HepG2 (cell line): ENCODE results near the gene CELF5. TPM values are rescaled to one million over a fixed set of nuclear protein-coding genes. Genes with fewer than 3 reads are reported as not detected.

Experiments used
- ATAC-seq: fragments of 200-7000 bp; cut with Tn5 transposase; 3 replicates; pipeline ENCODE4 v1.9.1; 2020; ENCODE audit warnings: mild to moderate bottlenecking, moderate library complexity
- BruUV-seq: library from RNA; stranded (reverse); fragments of 400-500 nt; replicated peaks from 2 replicates; lab custom pipeline; 2021; lab: Mats Ljungman, UMichigan
- CTCF ChIA-PET: fragments of 300-600 bp; formaldehyde crosslinking; extraction: SDS; loops from one replicate; lab custom pipeline; 2021; ENCODE audit warnings: low total read pairs, inconsistent platforms, low intra/inter-chr PET ratio; lab: Yijun Ruan, JAX
- POLR2A ChIA-PET: fragments of 350-600 bp; sonication (Branson Sonifier 250); formaldehyde crosslinking; loops from one replicate; lab custom pipeline; 2020; ENCODE audit warnings: antibody characterized with exemption, inconsistent platforms; lab: Yijun Ruan, JAX
- DNase-seq: peaks from one replicate; pipeline ENCODE4 v3.0.0-alpha.2; 2015; ENCODE audit warnings: low spot score
- FAIRE-seq: peaks from 3 replicates; lab custom pipeline; 2011; peaks lifted over from hg19 to GRCh38; lab: Jason Lieb, UNC
- H2AFZ ChIP-seq: one replicate; pipeline ENCODE4 v1.6.1; 2011; ENCODE audit warnings: low read length, inconsistent platforms
- H3K27ac ChIP-seq: fragments of 300-600 bp; 3 replicates; pipeline ENCODE4 v1.8.0; 2011; ENCODE audit warnings: mixed run types, mild to moderate bottlenecking, mixed read lengths, low read length, inconsistent platforms; ENCODE audit not compliant: insufficient read depth; ENCODE audit errors: extremely low read length
- H3K27me3 ChIP-seq, 2 experiments: fragments of 200-600 bp in 1 of 2; 2 replicates in 1 of 2; 3 replicates in 1 of 2; pipeline versions ENCODE4 v1.6.0 to v1.8.0; 2011; ENCODE audit warnings: low read length in 2 of 2, mild to moderate bottlenecking in 2 of 2, moderate library complexity in 2 of 2, inconsistent platforms in 1 of 2; ENCODE audit not compliant: insufficient read depth in 2 of 2, control insufficient read depth in 1 of 2
- H3K36me3 ChIP-seq, 2 experiments: fragments of 200-600 bp in 1 of 2; replicated peaks in 1 of 2; 2 replicates in 1 of 2; 3 replicates in 1 of 2; pipeline versions ENCODE4 v1.5.1 to v1.8.0; 2011; ENCODE audit warnings: low read length in 2 of 2, inconsistent platforms in 1 of 2; ENCODE audit not compliant: insufficient read depth in 2 of 2, control insufficient read depth in 1 of 2
- H3K4me1 ChIP-seq: 2 replicates; pipeline ENCODE4 v1.5.1; 2012; ENCODE audit warnings: low read length, inconsistent platforms; ENCODE audit not compliant: insufficient read depth
- H3K4me2 ChIP-seq: 2 replicates; pipeline ENCODE4 v1.6.0; 2011; ENCODE audit warnings: low read depth, low read length, inconsistent platforms
- H3K4me3 ChIP-seq, 3 experiments: fragments of 200-600 bp in 1 of 3; sonication (generic), shearing (Covaris generic) in 1 of 3; replicated peaks in 1 of 3; 2 replicates each; pipeline ENCODE4 v1.5.1; 2011 to 2016; ENCODE audit warnings: low read length in 3 of 3, inconsistent platforms in 2 of 3, low read depth in 2 of 3, mild to moderate bottlenecking in 2 of 3, control low read depth in 1 of 3, mixed read lengths in 1 of 3; ENCODE audit not compliant: insufficient read depth in 1 of 3
- H3K79me2 ChIP-seq: one replicate; pipeline ENCODE4 v1.6.1; 2011; ENCODE audit warnings: low read length, inconsistent platforms; ENCODE audit not compliant: insufficient read depth
- H3K9ac ChIP-seq: 2 replicates; pipeline ENCODE4 v1.6.0; 2011; ENCODE audit warnings: mild to moderate bottlenecking, low read depth, low read length, inconsistent platforms; ENCODE audit not compliant: insufficient read depth
- H3K9me3 ChIP-seq: 2 replicates; pipeline ENCODE4 v1.5.1; 2012; ENCODE audit warnings: mild to moderate bottlenecking, low read length
- H4K20me1 ChIP-seq: 2 replicates; pipeline ENCODE4 v1.6.0; 2011; ENCODE audit warnings: inconsistent platforms, mild to moderate bottlenecking, low read length, moderate library complexity; ENCODE audit not compliant: insufficient read depth
- ARNTL ChIP-seq: sonication (generic); formaldehyde crosslinking; IDR thresholded peaks from 2 replicates; pipeline ENCODE4 v1.4.0; 2020; ENCODE audit warnings: mild to moderate bottlenecking, missing genetic modification reagents
- BHLHE40 ChIP-seq: IDR thresholded peaks from 2 replicates; pipeline ENCODE4 v1.6.1; 2011; ENCODE audit warnings: low read length, improper control_type of control experiment
- CCAR2 ChIP-seq: fragments of 200-400 bp; formaldehyde crosslinking; optimal IDR thresholded peaks from 2 replicates; pipeline ENCODE3; 2018; ENCODE audit warnings: low read depth, mild to moderate bottlenecking, low read length, moderate library complexity
- EED ChIP-seq: sonication (generic); formaldehyde crosslinking; IDR thresholded peaks from 2 replicates; pipeline ENCODE4 v1.5.0; 2020; ENCODE audit warnings: mild to moderate bottlenecking, missing genetic modification reagents
- HNF4G ChIP-seq, 2 experiments: sonication (generic) in 1 of 2; formaldehyde crosslinking in 1 of 2; IDR thresholded peaks; 2 replicates each; pipeline versions ENCODE4 v1.4.0 to v1.6.1; 2011 to 2020; ENCODE audit warnings: borderline replicate concordance in 2 of 2, low read depth in 2 of 2, mild to moderate bottlenecking in 2 of 2, low read length in 1 of 2, missing genetic modification reagents in 1 of 2, moderate library complexity in 1 of 2
- KLF12 ChIP-seq: sonication (generic); formaldehyde crosslinking; IDR thresholded peaks from 2 replicates; pipeline ENCODE4 v1.4.0; 2020; ENCODE audit warnings: missing genetic modification reagents, borderline replicate concordance
- SOX13 ChIP-seq, 3 experiments: fragments of 450-650 bp in 1 of 3; sonication (generic) in 1 of 3; formaldehyde crosslinking in 1 of 3; IDR thresholded peaks in 2 of 3; conservative IDR thresholded peaks in 1 of 3; 2 replicates each; pipeline versions ENCODE4 v1.5.0 to v1.6.1; 2016 to 2020; ENCODE audit warnings: antibody characterized with exemption in 1 of 3, mild to moderate bottlenecking in 1 of 3, missing compliant biosample characterization in 1 of 3, missing genetic modification reagents in 1 of 3, moderate library complexity in 1 of 3
- SYNCRIP ChIP-seq: fragments of 200-400 bp; formaldehyde crosslinking; IDR thresholded peaks from 2 replicates; pipeline ENCODE4 v1.6.1; 2018; ENCODE audit warnings: mild to moderate bottlenecking, low read depth, low read length; ENCODE audit not compliant: insufficient read depth
- TP53 ChIP-seq: sonication (generic); formaldehyde crosslinking; conservative IDR thresholded peaks from 2 replicates; pipeline ENCODE4 v1.4.0; 2020; ENCODE audit warnings: missing genetic modification reagents
- YEATS4 ChIP-seq: sonication (generic); formaldehyde crosslinking; IDR thresholded peaks from 2 replicates; pipeline ENCODE4 v1.4.0; 2020; ENCODE audit warnings: missing genetic modification reagents, borderline replicate concordance
- ZBTB7B ChIP-seq: sonication (generic); formaldehyde crosslinking; IDR thresholded peaks from 2 replicates; pipeline ENCODE4 v1.4.0; 2020; ENCODE audit warnings: missing genetic modification reagents
- ZBTB8A ChIP-seq: sonication (generic); formaldehyde crosslinking; IDR thresholded peaks from 2 replicates; pipeline ENCODE4 v1.4.0; 2020; ENCODE audit warnings: mild to moderate bottlenecking, low read depth, missing genetic modification reagents, borderline replicate concordance
- ZNF263 ChIP-seq: sonication (generic); formaldehyde crosslinking; IDR thresholded peaks from 2 replicates; pipeline ENCODE4 v1.4.0; 2020; ENCODE audit warnings: missing genetic modification reagents
- ZNF276 ChIP-seq: sonication (generic); formaldehyde crosslinking; IDR thresholded peaks from 2 replicates; pipeline ENCODE4 v1.4.0; 2020; ENCODE audit warnings: mild to moderate bottlenecking, low read depth, missing genetic modification reagents
- ZNF570 ChIP-seq: sonication (generic); formaldehyde crosslinking; IDR thresholded peaks from 2 replicates; pipeline ENCODE4 v1.4.0; 2020; ENCODE audit warnings: mild to moderate bottlenecking, missing genetic modification reagents, borderline replicate concordance
- ZNF644 ChIP-seq: IDR thresholded peaks from 2 replicates; pipeline ENCODE4 v1.6.1; 2016; ENCODE audit warnings: low read depth
- ZNF800 ChIP-seq: sonication (generic); formaldehyde crosslinking; IDR thresholded peaks from 2 replicates; pipeline ENCODE4 v1.4.0; 2020; ENCODE audit warnings: missing genetic modification reagents
- ZSCAN9 ChIP-seq: IDR thresholded peaks from 2 replicates; pipeline ENCODE4 v1.6.1; 2016; ENCODE audit warnings: borderline replicate concordance
- WGBS: methylation state at CpG from one replicate; pipeline ENCODE4 v1.1.6; 2017; ENCODE audit warnings: low lambda C conversion rate; 5-methylcytosine and 5-hydroxymethylcytosine counted together
- in situ Hi-C: cut with HindIII; loops from 2 replicates; pipeline ENCODE4 v1.10.0; 2017; ENCODE audit warnings: low pct_unique_long_range_greater_than_20kb; ENCODE audit not compliant: extremely low pct_ligation_motif_present
- intact Hi-C: fragments of 100-400 bp; cut with micrococcal nuclease; formaldehyde crosslinking; loops from one replicate; pipeline ENCODE4 v1.10.0; 2022; ENCODE audit not compliant: unreplicated experiment
- polyA plus RNA-seq, 8 experiments: library from polyadenylated mRNA; depleted of rRNA in 3 of 8; stranded (reverse) in 7 of 8; unstranded in 1 of 8; fragments of >200 nt; fragmentation: Illumina TruSeq in 4 of 8; extraction: Trizol in 4 of 8; gene quantifications; 2 replicates each; pipeline versions ENCODE4 v1.2.1 to v1.2.3, GENCODE V29; 2011 to 2016; ENCODE audit warnings: low read depth in 4 of 8, missing spikeins in 1 of 8, mixed read lengths in 1 of 8; ENCODE audit not compliant: insufficient read depth in 1 of 8
- total RNA-seq, 5 experiments: library from RNA; depleted of rRNA; stranded (reverse); fragments of >200 nt; fragmentation: Illumina TruSeq; extraction: Trizol; gene quantifications; 2 replicates each; pipeline ENCODE4 v1.2.3, GENCODE V29; 2016; ENCODE audit warnings: low read depth in 1 of 5

Gene CELF5
- total and polyA plus RNA-seq, 2 of the 13 experiments (the other 11 are each of a cell fraction or from before 2014, with no cell fraction given) = 0.31 to 0.84 TPM

- ATAC-seq (peak; percentile 34), FAIRE-seq (no peak), DNase-seq (no peak)
- no TSS peak for BruUV-seq
- Histone ChIP-seq H2AFZ (no peak overlapping the region), H3K4me2 (peak overlapping the region; percentile 95), H3K27ac (peak overlapping the region; percentile 53), H3K36me3 (peaks cover 2 to 6% of the 10 kb centered on the region in 2 experiments; a peak in 3 of 5 replicates), H3K27me3 (no peaks in the 10 kb centered on the region), H3K9me3 (no peaks in the 10 kb centered on the region), H3K79me2 (peaks cover 43% of the 10 kb centered on the region), H4K20me1 (peaks cover 7% of the 10 kb centered on the region; the same call in 1 of the 2 replicates), H3K4me1 (peaks cover 32% of the 10 kb centered on the region), H3K9ac (peak overlapping the region; percentile 88), H3K4me3 (peak overlapping the region; percentile 88 to 98 (median 93))
- intact Hi-C loops = no loop called here
- WGBS = 2% methylated on average over 8 of the region's 38 CpGs
- ChIA-PET CTCF (no interaction called here), POLR2A (interaction anchor here (1.6 kb wide), 1 partner anchor 89 kb away, joined by 3 read pairs; no protein-coding TSS in a partner anchor)
- in situ Hi-C loops = no loop called here
- TF ChIP-seq YEATS4 (CRISPR knock-in tag) (0 out of 2 replicates have a peak, but pooled peaks have one; percentile 50), ZNF800 (CRISPR knock-in tag) (0 out of 2 replicates have a peak, but pooled peaks have one; percentile 47), SOX13 (IDR thresholded peaks at IDR 0.05) (no peak), SOX13 (CRISPR knock-in tag; conservative IDR thresholded peaks at IDR 0.05 in 1 of 2, IDR thresholded peaks at IDR 0.05 in 1 of 2) (no peak), HNF4G (IDR thresholded peaks at IDR 0.05; ENCODE audit: borderline replicate concordance, low read depth, low read length) (no peak), HNF4G (CRISPR knock-in tag; IDR thresholded peaks at IDR 0.05; ENCODE audit: borderline replicate concordance, low read depth) (no peak), SYNCRIP (no peak), EED (CRISPR knock-in tag) (0 out of 2 replicates have a peak, but pooled peaks have one; percentile 49), ZBTB8A (CRISPR knock-in tag) (no peak), BHLHE40 (no peak), TP53 (CRISPR knock-in tag) (no peak), ARNTL (CRISPR knock-in tag) (0 out of 2 replicates have a peak, but pooled peaks have one; percentile 59), ZNF644 (no peak), ZNF570 (CRISPR knock-in tag) (no peak), CCAR2 (no peak), KLF12 (CRISPR knock-in tag) (no peak), ZNF276 (peak; percentile 57; the same call in 1 of the 2 replicates), ZBTB7B (CRISPR knock-in tag) (no peak), ZSCAN9 (CRISPR knock-in tag) (no peak), ZNF263 (CRISPR knock-in tag) (no peak)
Observed at GRCh38 chr19:3186160-3186688, 38.2 kb upstream of the CELF5 start.
